ENCODE data around the gene FFAR3. TPM values are rescaled to one million over a fixed set of nuclear protein-coding genes. Genes with fewer than 3 reads are reported as not detected.

FFAR3 gene
- total and polyA plus RNA-seq, 10 donors = 0.30 to 3.2 (median 0.73) TPM; not detected in 1

DNA sequence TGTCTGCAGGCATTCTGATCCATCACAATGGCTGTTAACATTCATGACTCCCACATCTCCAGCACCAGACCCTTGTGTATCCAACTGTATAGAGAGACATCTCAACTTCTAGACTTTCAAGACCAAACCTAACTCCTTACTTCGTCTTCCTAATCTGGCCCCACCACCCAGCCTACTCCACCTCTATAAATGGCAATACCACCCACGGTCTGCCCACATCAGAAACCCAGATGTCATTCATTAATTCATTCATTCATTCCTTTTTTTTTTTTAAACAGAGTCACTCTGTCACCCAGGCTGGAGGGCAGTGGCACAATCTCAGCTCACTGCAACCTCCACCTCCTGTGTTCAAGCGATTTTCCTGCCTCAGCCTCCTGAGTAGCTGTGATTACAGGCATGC is 23.1 kb downstream of the FFAR3 start:
- no peak overlapping the region for H3K27ac ChIP-seq
- intact Hi-C loops (cut with DNase I; ENCODE audit: low total_unique reads) = no loop called here
- peaks cover 0 to 12% (median 7%) of the 10 kb centered on the region in 6 donors for H3K4me1 ChIP-seq
- H3K27me3 ChIP-seq (replicated peaks in 1 of 7) = peaks cover 0 to 17% (median 0%) of the 10 kb centered on the region in 7 donors
- H3K4me3 ChIP-seq = no peak overlapping the region
- H3K9me3 ChIP-seq = peaks cover 0 to 26% (median 17%) of the 10 kb centered on the region in 8 donors
- DNase-seq = no peak
- WGBS, 5 donors = 49 to 74% (median 70%) methylated on average over 3 of the region's 3 CpGs
- TF ChIP-seq POLR2A (IDR thresholded peaks at IDR 0.05) = no peak
- TF ChIP-seq POLR2AphosphoS5 (IDR thresholded peaks at IDR 0.05) = no peak
- TF ChIP-seq, protein P1, sequence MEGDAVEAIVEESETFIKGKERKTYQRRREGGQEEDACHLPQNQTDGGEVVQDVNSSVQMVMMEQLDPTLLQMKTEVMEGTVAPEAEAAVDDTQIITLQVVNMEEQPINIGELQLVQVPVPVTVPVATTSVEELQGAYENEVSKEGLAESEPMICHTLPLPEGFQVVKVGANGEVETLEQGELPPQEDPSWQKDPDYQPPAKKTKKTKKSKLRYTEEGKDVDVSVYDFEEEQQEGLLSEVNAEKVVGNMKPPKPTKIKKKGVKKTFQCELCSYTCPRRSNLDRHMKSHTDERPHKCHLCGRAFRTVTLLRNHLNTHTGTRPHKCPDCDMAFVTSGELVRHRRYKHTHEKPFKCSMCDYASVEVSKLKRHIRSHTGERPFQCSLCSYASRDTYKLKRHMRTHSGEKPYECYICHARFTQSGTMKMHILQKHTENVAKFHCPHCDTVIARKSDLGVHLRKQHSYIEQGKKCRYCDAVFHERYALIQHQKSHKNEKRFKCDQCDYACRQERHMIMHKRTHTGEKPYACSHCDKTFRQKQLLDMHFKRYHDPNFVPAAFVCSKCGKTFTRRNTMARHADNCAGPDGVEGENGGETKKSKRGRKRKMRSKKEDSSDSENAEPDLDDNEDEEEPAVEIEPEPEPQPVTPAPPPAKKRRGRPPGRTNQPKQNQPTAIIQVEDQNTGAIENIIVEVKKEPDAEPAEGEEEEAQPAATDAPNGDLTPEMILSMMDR (IDR thresholded peaks at IDR 0.05 in 8 of 11, conservative IDR thresholded peaks at IDR 0.05 in 3 of 11) = no peak
- H3K36me3 ChIP-seq = no peaks in the 10 kb centered on the region

DNA sequence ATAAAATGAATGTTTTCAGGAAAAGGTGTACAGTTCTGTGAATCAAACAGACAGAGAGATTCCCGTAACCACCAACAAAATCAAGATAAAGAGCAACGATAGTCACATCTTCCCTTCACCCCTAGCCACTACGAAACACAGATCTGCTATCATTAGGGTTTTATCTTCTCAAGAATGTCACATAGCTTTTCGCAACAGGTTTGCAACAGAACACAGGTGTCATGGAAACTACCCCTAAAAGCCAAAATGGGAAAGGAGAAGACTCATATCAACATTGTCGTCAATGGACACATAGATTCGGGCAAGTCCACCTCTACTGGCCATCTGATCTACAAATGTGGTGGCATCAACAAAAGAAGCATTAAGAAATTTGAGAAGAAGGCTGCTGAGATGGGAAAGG is 23.7 kb downstream of the FFAR3 start:
- H3K4me1 ChIP-seq = peaks cover 0 to 6% (median 4%) of the 10 kb centered on the region in 6 donors
- peaks cover 0 to 17% (median 0%) of the 10 kb centered on the region in 7 donors for H3K27me3 ChIP-seq (replicated peaks in 1 of 7)
- no peak overlapping the region for H3K27ac ChIP-seq
- peaks cover 0 to 32% (median 23%) of the 10 kb centered on the region in 8 donors for H3K9me3 ChIP-seq
- no peaks in the 10 kb centered on the region for H3K36me3 ChIP-seq
- no peak for DNase-seq
- WGBS, 5 donors = 83 to 94% (median 88%) methylated on average over 6 of the region's 6 CpGs
- TF ChIP-seq POLR2AphosphoS5 (IDR thresholded peaks at IDR 0.05) = no peak
- no peak for TF ChIP-seq POLR2A (IDR thresholded peaks at IDR 0.05)
- TF ChIP-seq, protein P1 (IDR thresholded peaks at IDR 0.05 in 8 of 11, conservative IDR thresholded peaks at IDR 0.05 in 3 of 11) = no peak
- H3K4me3 ChIP-seq = no peak overlapping the region
- intact Hi-C loops (cut with DNase I; ENCODE audit: low total_unique reads) = no loop called here

DNA sequence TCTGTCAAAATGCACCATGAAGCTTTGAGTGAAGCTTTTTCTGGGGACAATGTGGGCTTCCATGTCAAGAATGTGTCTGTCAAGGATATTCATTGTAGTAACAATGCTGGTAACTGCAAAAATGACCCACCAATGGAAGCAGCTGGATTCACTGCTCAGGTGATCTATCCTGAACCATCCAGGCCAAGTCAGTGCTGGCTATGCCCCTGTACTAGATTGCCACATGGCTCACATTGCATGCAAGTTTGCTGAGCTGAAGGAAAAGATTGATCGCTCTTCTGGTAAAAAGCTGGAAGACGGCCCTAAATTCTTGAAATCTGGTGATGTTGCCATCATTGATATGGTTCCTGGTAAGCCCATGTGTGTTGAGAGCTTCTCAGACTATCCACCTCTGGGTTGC is 25.3 kb downstream of the FFAR3 start:
- Histone ChIP-seq H3K4me1 (no peaks in the 10 kb centered on the region), H3K9me3 (peaks cover 0 to 37% (median 24%) of the 10 kb centered on the region in 8 donors), H3K27ac (no peak overlapping the region), H3K36me3 (no peaks in the 10 kb centered on the region), H3K27me3 (replicated peaks in 1 of 7) (peaks cover 0 to 17% (median 0%) of the 10 kb centered on the region in 7 donors), H3K4me3 (no peak overlapping the region)
- WGBS, 5 donors = 88 to 97% (median 95%) methylated on average over 2 of the region's 2 CpGs
- intact Hi-C loops (cut with DNase I; ENCODE audit: low total_unique reads) = no loop called here
- TF ChIP-seq, protein P1 (IDR thresholded peaks at IDR 0.05 in 8 of 11, conservative IDR thresholded peaks at IDR 0.05 in 3 of 11) = no peak
- TF ChIP-seq POLR2A (IDR thresholded peaks at IDR 0.05) = no peak
- TF ChIP-seq POLR2AphosphoS5 (IDR thresholded peaks at IDR 0.05) = no peak
- no peak for DNase-seq

- WGBS, 5 donors = 85 to 94% (median 92%) methylated on average over 6 of the region's 6 CpGs
- Histone ChIP-seq H3K9me3 (peaks cover 0 to 37% (median 24%) of the 10 kb centered on the region in 8 donors), H3K27ac (no peak overlapping the region), H3K27me3 (replicated peaks in 1 of 7) (peaks cover 0 to 5% (median 0%) of the 10 kb centered on the region in 7 donors), H3K4me1 (no peaks in the 10 kb centered on the region), H3K36me3 (no peaks in the 10 kb centered on the region), H3K4me3 (no peak overlapping the region)
- no peak for DNase-seq
- TF ChIP-seq POLR2A (IDR thresholded peaks at IDR 0.05) (no peak), POLR2AphosphoS5 (IDR thresholded peaks at IDR 0.05) (no peak)
- TF ChIP-seq, protein P1 (IDR thresholded peaks at IDR 0.05 in 8 of 11, conservative IDR thresholded peaks at IDR 0.05 in 3 of 11) = no peak
- intact Hi-C loops (cut with DNase I; ENCODE audit: low total_unique reads) = no loop called here
Measured at GRCh38 chr19:35388277-35389054, 30.2 kb downstream of the FFAR3 start.

Measured in spleen (tissue), 11 donors.